SK-N-SH (cell line): ENCODE data around the gene ATF6.

Source experiments
- JUND ChIP-seq: IDR thresholded peaks from 2 replicates; pipeline ENCODE4 v1.4.0; 2012
- TCF12 ChIP-seq: IDR thresholded peaks from 2 replicates; pipeline ENCODE4 v1.4.0; 2012
- TEAD4 ChIP-seq: IDR thresholded peaks from 2 replicates; pipeline ENCODE4 v1.4.0; 2012; ENCODE audit warnings: mild to moderate bottlenecking, borderline replicate concordance; ENCODE audit not compliant: insufficient read depth
- TF ChIP-seq, protein P1 (sequence below): fragments of 200-600 bp; sonication (generic); IDR thresholded peaks from 2 replicates; pipeline ENCODE4 v1.6.1; 2017; ENCODE audit warnings: antibody characterized with exemption, mild to moderate bottlenecking, moderate library complexity

DNA sequence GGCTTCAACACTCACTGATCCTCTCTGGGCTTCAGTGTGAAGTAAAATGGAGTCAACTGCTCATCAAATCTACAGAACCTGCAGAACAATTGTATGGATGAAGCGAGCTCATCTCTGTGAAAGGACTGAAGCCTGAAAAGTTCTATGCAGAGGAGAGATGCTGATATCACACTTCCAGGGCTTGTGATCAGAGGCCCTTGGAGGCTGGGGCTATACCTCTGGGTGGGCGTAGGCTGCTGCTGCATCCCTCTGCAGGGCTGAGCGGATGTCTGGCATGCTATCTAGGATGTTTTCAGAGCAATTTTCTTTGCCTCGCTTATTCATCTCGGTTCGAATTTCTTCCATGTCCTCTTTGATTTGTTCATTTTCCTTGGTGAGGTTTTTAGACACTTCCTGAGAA lies 240.0 kb downstream of the ATF6 start:
- TF ChIP-seq TCF12 (no peak), TEAD4 (no peak), JUND (no peak)
- TF ChIP-seq, protein P1, sequence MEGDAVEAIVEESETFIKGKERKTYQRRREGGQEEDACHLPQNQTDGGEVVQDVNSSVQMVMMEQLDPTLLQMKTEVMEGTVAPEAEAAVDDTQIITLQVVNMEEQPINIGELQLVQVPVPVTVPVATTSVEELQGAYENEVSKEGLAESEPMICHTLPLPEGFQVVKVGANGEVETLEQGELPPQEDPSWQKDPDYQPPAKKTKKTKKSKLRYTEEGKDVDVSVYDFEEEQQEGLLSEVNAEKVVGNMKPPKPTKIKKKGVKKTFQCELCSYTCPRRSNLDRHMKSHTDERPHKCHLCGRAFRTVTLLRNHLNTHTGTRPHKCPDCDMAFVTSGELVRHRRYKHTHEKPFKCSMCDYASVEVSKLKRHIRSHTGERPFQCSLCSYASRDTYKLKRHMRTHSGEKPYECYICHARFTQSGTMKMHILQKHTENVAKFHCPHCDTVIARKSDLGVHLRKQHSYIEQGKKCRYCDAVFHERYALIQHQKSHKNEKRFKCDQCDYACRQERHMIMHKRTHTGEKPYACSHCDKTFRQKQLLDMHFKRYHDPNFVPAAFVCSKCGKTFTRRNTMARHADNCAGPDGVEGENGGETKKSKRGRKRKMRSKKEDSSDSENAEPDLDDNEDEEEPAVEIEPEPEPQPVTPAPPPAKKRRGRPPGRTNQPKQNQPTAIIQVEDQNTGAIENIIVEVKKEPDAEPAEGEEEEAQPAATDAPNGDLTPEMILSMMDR: no peak
